DMS53 treated with DMSO at 0.1 percent for 48 hours (cell line): ENCODE measurements around the gene DCBLD1.

Experiments
- DNase-seq: peaks from one replicate; lab custom pipeline; 2025; ENCODE audit not compliant: unreplicated experiment; lab: John Stamatoyannopoulos, UW

The DCBLD1 gene

GRCh38 chr6:117469791-117470190, 12.7 kb upstream of the DCBLD1 start:
- DNase-seq: no peak

- no peak for DNase-seq
These were observed 9.8 kb upstream of the DCBLD1 start for GRCh38 chr6:117472667-117473066.

GRCh38 chr6:117473401-117473800, 9.1 kb upstream of the DCBLD1 start:
- DNase-seq: no peak

- DNase-seq: no peak
These were observed 4.3 kb upstream of the DCBLD1 start for GRCh38 chr6:117477988-117478852.

- no peak for DNase-seq
These were observed 3.6 kb upstream of the DCBLD1 start for GRCh38 chr6:117478853-117479231.

- DNase-seq: no peak
These were observed 1.8 kb upstream of the DCBLD1 start for GRCh38 chr6:117480651-117481050.

GRCh38 chr6:117481278-117481925, 1.1 kb upstream of the DCBLD1 start:
- DNase-seq: no peak

- DNase-seq: no peak
These were observed 591 bp upstream of the DCBLD1 start for GRCh38 chr6:117481926-117482239.

- DNase-seq: peak; percentile 43
These were observed 650 bp downstream of the DCBLD1 start for GRCh38 chr6:117483004-117483644.

GRCh38 chr6:117483645-117484016, 1.2 kb downstream of the DCBLD1 start:
- peak; percentile 17 for DNase-seq

GRCh38 chr6:117484052-117484646, 1.7 kb downstream of the DCBLD1 start:
- no peak for DNase-seq

GRCh38 chr6:117485433-117485832, 3.0 kb downstream of the DCBLD1 start:
- DNase-seq: no peak

GRCh38 chr6:117487821-117488220, 5.3 kb downstream of the DCBLD1 start:
- DNase-seq: no peak

- DNase-seq: no peak
These were observed 6.5 kb downstream of the DCBLD1 start for GRCh38 chr6:117489003-117489402.

- no peak for DNase-seq
These were observed 9.4 kb downstream of the DCBLD1 start for GRCh38 chr6:117491916-117492315.

GRCh38 chr6:117493470-117493869, 11.0 kb downstream of the DCBLD1 start:
- DNase-seq: no peak

GRCh38 chr6:117494283-117494682, 11.8 kb downstream of the DCBLD1 start:
- DNase-seq: no peak

GRCh38 chr6:117494694-117495318, 12.3 kb downstream of the DCBLD1 start:
- DNase-seq: no peak

GRCh38 chr6:117495425-117495824, 13.0 kb downstream of the DCBLD1 start:
- no peak for DNase-seq

GRCh38 chr6:117495869-117496268, 13.4 kb downstream of the DCBLD1 start:
- no peak for DNase-seq

GRCh38 chr6:117496383-117496990, 14.0 kb downstream of the DCBLD1 start:
- DNase-seq: no peak
